ENCODE results near the gene STMN1.

Gene STMN1

DNA sequence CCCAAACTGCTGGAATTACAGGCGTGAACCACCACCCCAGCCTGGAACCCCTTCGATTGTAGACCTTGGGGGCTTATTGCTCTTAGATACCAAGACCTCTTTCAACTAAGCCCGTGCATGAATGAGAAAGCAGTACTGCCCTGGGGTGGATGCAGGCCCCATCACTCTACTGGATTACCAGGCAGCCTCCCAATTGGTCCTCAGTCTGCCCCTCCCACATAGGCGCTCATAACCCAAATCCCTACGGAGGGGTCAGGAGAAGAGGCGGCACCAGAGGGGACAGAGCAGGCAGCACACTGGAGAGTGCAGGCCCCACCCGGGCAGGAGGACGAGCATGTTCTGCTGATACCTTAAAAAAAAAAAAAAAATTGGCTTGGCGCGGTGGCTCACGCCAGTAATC lies 12.4 kb upstream of the STMN1 start:
- DNase-seq = no peak

DNA sequence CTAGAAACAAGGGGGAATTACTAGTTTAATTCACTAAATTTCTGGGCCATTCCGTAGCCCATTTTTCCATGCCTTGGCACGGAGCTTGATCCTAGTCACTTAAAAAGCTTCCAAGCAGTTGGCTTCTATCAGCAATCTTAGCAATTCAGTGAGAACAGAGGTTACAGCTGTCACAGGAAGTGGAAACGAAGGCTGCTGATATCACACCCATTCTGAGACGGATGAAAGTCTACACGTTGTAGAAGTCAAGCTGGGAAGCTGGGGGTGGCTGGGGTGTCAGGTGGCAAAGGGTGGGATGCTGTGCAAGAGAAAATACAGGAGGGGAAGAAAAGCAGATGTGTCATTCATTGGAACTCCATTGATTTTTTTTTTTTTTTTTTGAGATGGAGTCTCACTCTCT lies 11.8 kb upstream of the STMN1 start:
- DNase-seq = no peak

DNA sequence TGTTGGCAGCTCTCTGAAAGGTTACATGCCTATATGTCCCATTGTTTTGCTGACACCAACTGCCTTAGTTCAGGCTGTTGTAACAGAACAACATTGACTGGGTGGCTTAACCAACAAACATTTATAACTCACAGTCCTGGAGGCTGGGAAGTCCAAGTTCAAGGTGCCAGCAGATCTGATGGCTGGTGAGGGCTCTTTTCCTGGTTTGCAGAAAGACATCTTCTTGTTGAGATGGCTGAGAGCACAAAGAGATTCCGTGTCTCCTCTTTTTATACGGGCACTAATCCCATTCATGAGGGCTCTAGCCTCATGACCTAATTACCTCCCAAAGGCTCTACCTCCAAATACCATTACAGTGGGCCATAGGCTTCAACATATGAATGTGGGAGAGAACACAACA lies 10.2 kb upstream of the STMN1 start:
- no peak for DNase-seq

DNA sequence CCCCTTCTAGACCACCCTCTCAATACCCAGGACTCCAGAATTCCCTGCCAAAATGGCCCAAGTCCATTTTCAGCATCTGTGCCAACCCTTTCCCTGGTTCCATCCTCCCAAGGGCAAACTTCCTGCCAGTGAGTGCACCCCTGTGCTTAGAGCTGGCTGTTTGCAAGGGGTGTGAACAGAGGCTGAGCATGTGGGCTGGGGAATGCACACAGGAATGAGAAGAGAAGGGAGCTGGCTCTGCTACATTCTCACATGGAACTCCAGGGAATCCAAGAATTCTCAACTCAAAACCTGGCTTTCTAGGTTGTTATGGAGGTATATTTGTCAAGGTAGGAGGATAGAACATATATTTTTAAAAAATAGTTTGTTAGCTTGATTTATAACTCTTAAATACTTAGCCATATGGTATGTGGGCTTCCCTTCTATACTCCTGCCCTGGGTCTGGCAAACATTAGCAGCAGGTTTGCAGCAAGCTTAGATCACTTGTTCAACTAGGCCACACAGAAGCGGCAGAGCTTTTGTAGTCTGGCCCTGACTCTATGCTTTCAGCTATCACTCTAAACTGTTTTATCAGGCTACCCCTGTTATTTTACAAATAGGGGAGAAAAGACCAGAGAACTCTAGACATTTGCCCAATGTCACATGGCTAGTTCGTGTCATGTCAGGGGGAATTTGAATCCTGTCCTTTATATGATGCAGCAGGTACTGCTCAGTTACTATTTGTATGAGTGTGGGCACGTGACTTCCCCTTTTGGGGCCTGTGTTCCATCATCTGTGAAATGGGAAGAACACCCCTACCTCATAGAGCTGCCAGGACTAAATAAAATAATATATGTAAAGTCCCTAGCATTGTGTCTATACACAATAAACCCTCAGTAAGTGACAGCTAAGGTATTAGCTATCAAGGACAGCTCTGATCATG lies 8.1 kb upstream of the STMN1 start:
- DNase-seq = no peak

DNA sequence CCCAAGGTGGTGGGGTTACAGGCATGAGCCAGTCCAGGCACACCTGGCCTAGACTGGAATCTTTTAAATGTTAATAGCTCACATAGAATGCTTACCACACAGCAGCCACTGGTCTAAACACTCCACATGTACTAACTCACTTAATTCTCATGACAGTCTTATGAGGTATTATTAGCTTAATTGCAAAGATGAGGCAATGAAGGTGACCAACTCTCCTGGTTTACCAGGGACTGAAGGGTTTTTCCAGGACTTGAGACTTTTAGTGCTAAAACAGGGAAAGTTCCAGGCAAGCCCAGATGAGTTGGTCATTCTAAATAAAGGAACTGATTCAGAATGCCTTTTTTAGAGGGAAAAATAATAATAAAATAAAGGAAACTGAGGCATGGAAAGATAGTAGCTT lies 7.0 kb upstream of the STMN1 start:
- no peak for DNase-seq

DNA sequence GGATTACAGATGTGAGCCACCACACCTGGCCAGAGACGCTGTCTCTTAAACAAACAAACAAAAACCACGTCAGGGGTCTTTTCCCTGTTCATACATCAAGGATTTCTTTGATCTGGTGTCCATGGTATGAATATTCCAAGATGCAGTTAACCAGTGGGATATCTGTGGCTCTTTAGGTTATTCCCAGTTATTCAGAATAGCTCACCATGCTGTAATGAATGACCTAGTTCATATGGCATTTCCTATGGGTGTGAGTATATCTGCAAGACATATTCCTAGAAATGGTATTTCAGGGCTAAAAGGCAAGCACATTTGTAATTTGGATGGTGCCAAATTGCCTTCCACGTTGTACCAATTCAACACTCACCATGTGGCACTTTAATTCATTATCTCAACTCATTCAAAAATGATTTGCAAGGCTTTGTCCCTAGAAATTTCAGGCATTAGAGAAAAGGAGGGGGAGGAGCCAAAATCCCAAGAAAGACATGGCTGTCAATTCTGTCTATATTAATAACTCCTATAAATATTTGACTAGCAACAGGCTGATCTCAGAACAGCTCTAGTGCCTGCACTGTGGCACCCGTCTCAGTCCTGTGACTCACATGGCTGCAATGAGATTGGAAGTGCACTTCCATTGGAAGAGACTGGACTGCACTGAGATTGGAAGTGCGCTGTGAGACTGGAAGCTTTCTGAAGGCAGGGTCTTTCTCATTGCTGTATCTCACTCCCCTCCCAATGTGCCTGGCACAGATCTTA lies 6.0 kb upstream of the STMN1 start:
- DNase-seq = no peak

DNA sequence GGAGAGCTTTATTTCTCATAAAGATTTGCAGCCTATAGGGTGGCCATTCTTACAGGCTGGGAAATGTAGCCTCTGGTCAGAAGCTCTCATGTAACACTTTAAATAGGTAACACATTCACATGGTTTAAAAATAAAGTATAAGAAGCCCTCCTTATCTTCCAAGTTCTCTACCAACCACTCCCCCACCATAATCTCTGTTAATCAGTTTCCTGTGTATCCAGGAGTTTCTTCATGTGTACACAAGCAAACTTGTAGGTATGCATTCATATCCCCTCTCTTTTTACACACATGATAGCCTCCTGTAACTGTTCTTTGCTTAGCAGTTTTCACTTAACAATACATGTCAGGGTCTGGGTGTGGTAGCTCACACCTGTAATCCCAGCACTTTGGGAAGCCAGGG lies 4.9 kb upstream of the STMN1 start:
- no peak for DNase-seq

DNA sequence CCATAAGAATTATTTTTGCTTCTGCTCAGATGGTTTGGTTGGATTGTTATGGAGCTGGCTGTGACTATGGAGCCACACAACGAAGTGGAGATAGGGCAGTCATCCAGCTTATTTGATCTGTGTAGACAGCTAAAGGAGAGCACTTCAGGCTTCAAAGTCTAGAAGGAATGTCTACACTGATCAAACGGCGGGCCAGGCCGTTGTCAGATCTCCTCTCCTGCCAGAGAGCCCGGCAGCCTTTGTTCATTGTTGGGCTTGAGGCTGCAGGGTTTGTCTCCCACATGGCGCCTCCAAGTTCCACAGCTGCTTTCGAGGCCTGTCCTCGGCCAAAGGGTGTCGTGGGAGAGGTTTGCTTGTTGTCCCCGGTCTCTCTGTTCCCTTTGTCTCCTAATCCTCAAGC lies 2.8 kb upstream of the STMN1 start:
- no peak for DNase-seq

DNA sequence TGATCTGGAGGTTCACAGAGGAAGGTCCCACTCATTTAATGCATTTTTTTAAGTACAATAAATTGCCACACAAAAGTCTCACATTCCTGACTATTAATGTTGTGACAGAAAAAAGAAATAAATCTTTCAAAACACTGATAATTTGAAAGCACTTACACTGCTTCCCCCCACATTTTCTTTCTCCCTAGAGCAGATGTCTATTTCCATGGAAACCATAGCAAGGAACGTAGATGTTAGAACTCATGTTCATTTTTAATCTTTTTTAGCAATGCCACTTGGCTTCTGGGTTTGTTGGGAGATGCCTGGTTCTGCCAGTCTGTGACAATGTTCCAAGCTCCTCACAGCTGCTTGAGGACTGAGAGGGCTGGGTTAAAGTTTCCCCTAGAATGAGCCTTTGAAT lies 1.9 kb upstream of the STMN1 start:
- DNase-seq = no peak

DNA sequence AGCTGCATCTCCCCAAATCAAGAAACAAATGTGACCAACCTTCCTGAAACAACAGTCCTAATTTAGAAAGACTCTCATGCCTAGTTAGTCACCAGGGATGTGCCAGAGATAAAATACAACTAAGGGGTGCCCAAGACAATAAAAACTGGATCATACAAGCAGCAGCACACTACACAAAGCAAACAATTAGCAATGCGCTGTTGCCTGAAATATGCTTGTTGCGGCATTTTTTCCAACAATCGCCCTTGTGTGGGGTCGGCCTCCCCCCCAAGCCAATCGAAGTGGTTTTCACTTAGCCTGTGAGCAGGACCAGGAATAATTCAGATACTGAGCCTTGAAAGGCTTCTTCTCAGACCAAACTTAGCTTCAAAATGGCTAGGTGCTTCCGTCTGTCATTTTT lies 1.4 kb upstream of the STMN1 start:
- DNase-seq = no peak

DNA sequence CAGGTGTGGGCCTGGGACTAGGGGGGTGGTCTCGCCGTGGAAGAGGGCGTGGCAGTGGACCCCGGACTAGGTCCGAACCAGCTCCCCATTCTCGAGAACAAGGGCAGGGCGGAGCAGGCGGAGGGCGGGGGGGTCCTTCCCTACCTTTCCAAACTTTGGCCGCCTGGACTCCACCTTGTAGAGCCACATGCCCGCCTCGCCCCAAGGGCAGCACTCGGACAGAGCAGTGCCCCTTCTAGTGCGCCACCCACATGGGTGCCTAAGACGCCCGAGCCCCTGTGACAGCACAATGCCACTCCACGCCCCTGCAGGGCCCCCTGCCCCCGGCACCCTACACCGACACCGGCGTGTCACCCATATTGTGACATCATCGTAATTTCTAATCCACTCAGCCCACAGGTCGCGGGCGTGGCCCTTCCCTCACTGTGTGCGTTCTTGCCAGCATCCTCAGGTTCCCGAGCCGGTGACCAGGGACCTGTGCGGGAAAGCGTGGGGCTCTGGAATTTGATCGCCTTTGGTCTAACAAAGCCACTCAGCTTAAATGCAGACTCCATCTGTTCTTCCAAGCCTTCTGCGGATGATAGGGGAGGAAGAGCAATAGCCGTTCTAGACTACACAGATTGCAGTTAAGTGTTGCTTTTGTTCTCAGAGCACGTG lies 553 bp upstream of the STMN1 start:
- peak; percentile 89 for DNase-seq

DNA sequence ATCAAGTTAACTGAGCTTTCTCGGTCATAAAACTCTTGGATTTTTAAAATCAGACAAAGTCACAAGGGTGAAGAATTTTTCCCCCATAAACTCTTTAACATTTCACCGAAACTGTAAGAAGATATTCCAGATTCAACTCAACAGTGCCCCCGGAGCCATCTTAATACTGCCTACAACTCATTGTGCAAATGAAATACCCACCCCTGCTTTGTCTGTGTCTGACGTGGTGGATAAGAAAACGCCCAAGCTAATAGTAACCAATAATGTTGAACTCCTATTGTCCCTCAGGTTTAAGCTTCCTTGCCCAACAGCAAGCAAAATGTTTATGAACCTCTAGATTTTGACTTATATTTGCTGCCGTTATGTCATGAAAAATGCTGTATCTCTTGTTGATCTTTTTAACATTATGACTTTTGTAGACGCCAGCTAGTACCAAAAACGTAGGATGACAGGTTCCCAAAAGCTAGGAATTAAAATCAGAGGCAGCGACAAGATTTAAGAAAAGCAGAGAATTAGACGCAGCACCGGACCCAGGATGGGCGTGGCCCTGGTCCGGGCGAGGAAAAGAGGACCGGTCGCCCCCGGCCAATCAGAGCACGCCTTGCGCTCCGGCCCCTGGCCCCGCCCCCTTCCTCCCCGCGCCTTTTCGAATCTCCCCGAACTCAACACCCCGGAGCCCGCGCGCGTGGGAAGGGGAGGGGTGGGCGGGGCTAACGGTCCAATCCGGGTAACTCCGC lies 1.1 kb downstream of the STMN1 start:
- peak; percentile 98 for DNase-seq

DNA sequence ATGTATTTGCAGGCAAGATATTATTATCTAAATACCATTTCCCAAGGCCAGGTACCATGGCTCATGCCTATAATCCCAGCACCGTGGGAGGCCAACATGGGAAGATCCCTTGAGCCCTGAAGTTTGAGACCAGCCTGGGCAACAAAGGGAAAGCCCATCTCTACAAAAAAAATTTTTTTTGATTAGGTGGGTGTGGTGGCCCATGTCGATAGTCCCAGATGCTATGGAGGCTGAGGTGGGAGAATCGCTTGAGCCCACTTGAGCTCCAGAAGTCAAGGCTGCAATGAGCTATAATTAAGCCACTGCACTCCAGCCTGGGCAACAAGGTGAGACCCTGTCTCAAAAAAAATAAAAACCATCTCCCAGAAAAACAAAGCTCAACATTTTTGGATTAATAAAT lies 2.2 kb downstream of the STMN1 start:
- no peak for DNase-seq

DNA sequence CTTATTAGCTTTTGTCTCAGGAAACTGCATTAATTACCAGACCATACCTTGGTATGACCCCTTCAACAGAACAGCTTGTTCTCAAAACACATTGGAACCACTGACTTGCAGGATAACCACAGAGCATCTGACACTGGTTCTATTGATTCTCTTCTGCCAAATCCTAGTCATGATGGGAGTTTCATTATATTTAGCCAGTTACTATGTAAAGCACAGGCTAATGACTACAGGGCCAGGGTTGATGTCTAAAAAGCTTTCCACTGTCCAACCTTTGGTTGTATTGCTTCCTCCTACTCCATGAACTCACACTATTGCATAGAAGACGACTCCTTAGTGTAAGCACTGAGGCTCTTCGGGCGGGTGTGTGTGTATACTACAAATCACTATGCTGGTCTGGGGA lies 3.8 kb downstream of the STMN1 start:
- no peak for DNase-seq

DNA sequence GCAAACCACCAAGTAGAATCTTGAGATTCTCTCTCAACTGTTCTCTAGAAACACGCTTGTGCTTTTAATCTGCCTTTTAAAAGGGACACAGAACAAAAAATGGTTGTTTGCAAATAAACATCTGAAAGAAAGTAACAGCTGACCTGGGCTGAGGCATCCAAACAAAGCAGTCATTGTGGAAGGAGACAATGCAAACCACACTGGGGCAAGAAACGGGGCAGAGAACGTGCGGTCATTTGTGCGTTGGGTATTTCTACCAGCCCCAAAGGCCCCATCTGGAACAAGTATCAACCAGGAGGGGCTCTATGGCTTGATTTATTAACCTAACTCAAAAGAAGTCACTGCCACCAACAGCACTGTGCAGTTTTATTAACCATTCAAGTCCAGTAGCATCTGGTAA lies 6.0 kb downstream of the STMN1 start:
- no peak for DNase-seq

DNA sequence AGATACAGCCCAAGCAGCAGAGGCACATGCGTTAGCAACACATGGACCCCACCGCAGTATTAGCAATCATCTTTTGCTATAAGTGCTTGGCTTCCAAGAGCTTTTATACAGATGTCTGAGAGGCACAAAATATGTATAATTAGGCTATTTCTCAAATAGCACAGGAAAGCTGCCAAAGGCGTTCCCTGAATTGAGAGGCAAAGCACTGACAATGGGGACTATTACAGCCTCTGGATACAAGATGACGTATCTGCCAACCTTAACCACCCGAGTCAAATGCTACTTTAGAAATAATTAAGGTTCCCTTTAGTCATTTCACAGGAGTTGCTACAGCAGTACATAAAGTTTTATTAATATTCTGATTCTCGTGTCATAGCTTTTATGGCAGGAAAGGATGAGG lies 6.4 kb downstream of the STMN1 start:
- DNase-seq = no peak

DNA sequence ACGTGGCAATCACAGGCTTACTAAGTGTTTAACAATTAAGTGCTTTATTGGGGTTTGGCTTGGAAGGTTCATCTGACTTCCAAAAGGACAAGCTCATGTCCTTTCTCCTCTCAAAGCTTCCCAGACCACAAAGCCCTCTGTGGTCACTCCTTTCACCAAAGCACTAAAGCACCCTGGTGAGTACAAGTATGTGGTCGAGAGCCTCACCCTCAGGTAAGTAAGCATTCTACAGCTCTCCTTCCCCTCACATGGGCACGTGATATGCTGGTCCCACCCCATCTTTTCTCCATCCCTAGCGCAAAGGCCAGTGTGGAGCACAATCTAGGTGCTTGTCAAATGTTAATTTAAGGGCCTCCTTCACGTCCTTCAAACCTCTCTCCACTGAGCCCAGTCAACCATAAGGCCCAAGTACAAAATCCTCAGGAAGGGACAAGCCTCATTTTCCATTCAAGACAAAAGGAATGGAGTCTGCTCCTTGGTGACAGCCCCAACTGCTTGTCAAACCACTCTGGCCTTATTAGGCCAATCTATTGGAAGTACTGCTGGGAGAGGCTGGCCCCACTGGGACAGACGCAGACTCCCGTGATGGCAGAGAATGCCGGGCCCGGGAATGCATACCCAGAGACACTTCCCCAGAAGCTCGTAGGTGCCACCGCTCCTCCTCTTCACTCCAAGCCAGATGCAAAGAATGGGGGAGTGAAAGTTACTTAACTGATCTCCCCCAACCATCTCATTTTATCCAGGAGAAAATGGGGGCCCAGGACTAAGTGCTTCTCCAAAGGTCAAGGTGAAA lies 7.8 kb downstream of the STMN1 start:
- no peak for DNase-seq

DNA sequence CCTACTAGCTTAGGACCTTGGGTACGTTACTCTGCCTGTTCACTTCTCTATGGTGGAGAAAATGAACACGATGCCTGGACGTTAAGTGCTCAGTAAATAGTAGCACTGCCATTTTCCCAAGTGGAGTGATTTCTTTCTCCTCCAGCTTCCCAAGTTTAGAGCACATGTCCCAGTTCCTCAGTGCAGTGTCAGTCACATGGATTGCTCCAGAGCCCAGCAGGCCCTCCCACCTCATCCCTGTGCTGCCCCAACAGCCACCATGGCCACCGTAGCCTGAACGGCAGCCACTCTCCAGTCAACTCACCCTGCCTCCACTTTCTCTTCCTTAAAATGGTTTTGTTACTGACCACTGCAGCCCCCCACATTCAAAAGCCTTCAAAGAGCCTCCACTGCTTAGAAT lies 8.5 kb downstream of the STMN1 start:
- no peak for DNase-seq

DNA sequence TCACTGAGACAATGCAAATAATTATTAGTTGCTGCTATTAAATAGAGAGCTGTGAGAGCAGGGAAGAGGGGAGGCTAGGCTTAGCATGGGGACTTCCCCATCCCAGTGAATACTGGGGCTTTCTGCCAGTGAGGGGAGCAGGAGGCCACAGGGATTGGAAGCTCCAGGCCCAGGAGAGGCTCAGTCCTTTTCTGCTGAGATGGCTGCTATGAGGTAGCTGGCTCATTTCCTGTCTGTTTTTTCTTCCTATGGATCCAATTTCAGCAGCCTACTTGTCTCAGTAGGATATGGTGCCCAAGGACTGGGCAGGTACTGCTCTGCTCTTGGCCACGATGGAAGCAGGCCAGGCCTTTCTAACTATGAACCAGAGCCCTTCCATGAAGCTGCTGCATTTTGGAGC lies 10.0 kb downstream of the STMN1 start:
- DNase-seq = no peak

DNA sequence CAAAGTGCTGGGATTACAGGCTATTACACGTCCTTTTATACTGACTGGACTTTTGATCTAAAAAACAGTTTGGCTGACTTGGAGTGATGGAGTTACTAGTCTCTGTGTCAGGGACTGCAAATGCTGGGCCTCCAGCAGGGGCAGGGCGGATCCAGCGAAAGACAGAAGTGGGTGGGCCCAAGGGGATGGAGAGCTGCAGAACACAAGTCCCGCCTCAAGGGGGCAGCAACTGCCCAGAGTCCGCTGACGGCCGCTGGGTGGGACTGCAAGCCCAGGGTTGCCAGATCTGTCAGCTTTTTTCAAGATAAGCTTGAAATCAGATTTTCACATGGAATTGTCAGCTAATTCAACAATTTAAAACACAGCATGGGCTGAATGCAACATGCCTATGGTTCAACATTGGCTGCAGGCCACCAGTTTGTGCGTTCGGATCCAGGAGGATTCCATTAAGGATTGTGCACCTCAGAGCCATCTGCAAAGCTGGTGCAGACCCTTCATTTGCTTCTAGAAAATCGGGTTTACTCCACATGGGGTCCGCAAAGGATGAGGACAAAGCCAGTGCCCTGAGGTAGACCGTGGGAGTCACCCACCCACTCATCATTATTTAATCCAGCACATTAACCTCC lies 10.7 kb downstream of the STMN1 start:
- DNase-seq = peak; percentile 98

DNA sequence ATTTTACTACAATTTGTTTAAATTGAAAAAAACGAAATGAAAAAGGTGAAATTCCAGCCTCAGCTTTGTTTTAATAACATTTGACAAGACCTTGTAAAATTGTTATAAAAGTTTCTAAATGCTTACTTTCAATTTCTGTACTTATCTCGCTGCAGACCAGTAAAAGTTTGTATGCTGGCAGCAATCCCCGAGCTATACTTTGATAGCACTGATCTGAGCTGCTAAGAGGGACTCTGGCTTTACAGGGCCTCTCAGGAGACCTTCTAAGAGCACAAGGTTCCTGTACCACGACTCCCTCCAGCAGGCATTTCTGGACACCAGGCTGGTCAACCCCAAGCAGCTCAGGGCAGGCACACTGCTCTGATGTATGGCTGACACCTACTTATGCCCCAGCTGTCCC lies 13.1 kb downstream of the STMN1 start:
- DNase-seq = no peak

DNA sequence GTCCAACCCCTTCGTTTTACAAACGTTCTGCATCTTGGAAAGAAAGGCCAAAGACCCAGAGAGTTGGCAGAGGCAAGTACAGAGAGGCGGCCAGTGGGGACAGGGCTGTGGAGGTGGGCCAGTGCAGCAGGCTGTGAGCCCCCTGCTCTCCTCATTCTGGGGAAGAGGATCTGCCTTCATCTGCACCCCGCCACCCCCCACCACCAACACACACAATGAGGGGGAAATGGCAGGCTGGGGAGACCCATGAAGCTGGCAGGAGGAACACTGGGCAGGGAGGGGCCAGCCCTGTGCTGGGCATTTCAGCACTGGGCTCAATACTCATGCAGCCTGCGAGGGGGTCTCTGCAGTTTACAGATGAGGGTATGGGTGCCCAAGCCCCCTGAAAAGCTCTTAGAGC lies 14.6 kb downstream of the STMN1 start:
- DNase-seq = no peak
